IMR-90 (cell line): Measurements from ENCODE around the gene NEIL1. TPM values are rescaled to one million over a fixed set of nuclear protein-coding genes. Genes with fewer than 3 reads are reported as not detected.
"Not testable (repeated sequence)": the region's sequence is repeated elsewhere in the genome, so short reads cannot be mapped to it uniquely, and the experiment has no call there.

ENCODE experiments used
- ATAC-seq: fragments of 200-7000 bp; cut with Tn5 transposase; 2 replicates; pipeline ENCODE4 v1.9.1; 2020; ENCODE audit warnings: low read depth, mild to moderate bottlenecking, moderate library complexity
- BruUV-seq: library from RNA; stranded (reverse); fragments of 400-500 nt; replicated peaks from 2 replicates; lab custom pipeline; 2021; lab: Mats Ljungman, UMichigan
- CTCF ChIA-PET: fragments of 300-600 bp; formaldehyde crosslinking; extraction: SDS; loops from one replicate; lab custom pipeline; 2021; ENCODE audit warnings: antibody characterized with exemption; lab: Yijun Ruan, JAX
- POLR2A ChIA-PET: fragments of 300-600 bp; sonication (Branson Sonifier 250); formaldehyde crosslinking; loops from one replicate; lab custom pipeline; 2022; ENCODE audit warnings: antibody characterized with exemption; ENCODE audit not compliant: unreplicated experiment; lab: Charles Lee
- DNase-seq: peaks from one replicate; pipeline ENCODE4 v3.0.0; 2013
- H2AFZ ChIP-seq: replicated peaks from 2 replicates; pipeline ENCODE3; 2013; ENCODE audit warnings: low read length, mild to moderate bottlenecking; ENCODE audit not compliant: poor library complexity
- H2AK5ac ChIP-seq: 2 replicates; pipeline ENCODE4 v1.6.1; 2013; ENCODE audit warnings: low read depth, low read length, inconsistent platforms
- H2AK9ac ChIP-seq: replicated peaks from 2 replicates; pipeline ENCODE3; 2013; ENCODE audit warnings: mild to moderate bottlenecking, low read depth, low read length, moderate library complexity; ENCODE audit not compliant: poor library complexity
- H2BK120ac ChIP-seq: 2 replicates; pipeline ENCODE4 v1.6.1; 2013; ENCODE audit warnings: low read depth, low read length, inconsistent platforms
- H2BK15ac ChIP-seq: 3 replicates; pipeline ENCODE4 v1.6.1; 2013; ENCODE audit warnings: low read depth, low read length, inconsistent platforms
- H2BK20ac ChIP-seq: 2 replicates; pipeline ENCODE4 v1.6.1; 2013; ENCODE audit warnings: low read depth, mild to moderate bottlenecking, inconsistent platforms, low read length, moderate library complexity
- H2BK5ac ChIP-seq: 2 replicates; pipeline ENCODE4 v1.6.1; 2013; ENCODE audit warnings: mild to moderate bottlenecking, low read depth, low read length, inconsistent platforms; ENCODE audit not compliant: poor library complexity, severe bottlenecking
- H3K14ac ChIP-seq: replicated peaks from 2 replicates; pipeline ENCODE4 v1.6.1; 2013; ENCODE audit warnings: low read depth, low read length, inconsistent platforms
- H3K18ac ChIP-seq: 2 replicates; pipeline ENCODE4 v1.6.1; 2013; ENCODE audit warnings: low read depth, low read length, control low read depth
- H3K23ac ChIP-seq: 2 replicates; pipeline ENCODE4 v1.6.1; 2013; ENCODE audit warnings: low read depth, low read length, inconsistent platforms
- H3K27ac ChIP-seq: 2 replicates; pipeline ENCODE4 v1.5.1; 2013; ENCODE audit warnings: mild to moderate bottlenecking, control low read depth, low read length; ENCODE audit not compliant: insufficient read depth
- H3K27me3 ChIP-seq: 2 replicates; pipeline ENCODE4 v1.6.1; 2013; ENCODE audit warnings: low read length; ENCODE audit not compliant: control insufficient read depth, insufficient read depth
- H3K36me3 ChIP-seq: 2 replicates; pipeline ENCODE4 v1.6.1; 2013; ENCODE audit warnings: low read length, mixed read lengths; ENCODE audit not compliant: control insufficient read depth, insufficient read depth
- H3K4ac ChIP-seq: 2 replicates; pipeline ENCODE4 v1.6.1; 2013; ENCODE audit warnings: low read depth, low read length, inconsistent platforms
- H3K4me1 ChIP-seq: 2 replicates; pipeline ENCODE4 v1.6.1; 2013; ENCODE audit warnings: low read length, mixed read lengths; ENCODE audit not compliant: control insufficient read depth, insufficient read depth
- H3K4me2 ChIP-seq: 2 replicates; pipeline ENCODE4 v1.6.1; 2013; ENCODE audit warnings: low read depth, mild to moderate bottlenecking, control low read depth, low read length, moderate library complexity
- H3K4me3 ChIP-seq: 2 replicates; pipeline ENCODE4 v1.5.1; 2013; ENCODE audit warnings: low read depth, mild to moderate bottlenecking, control low read depth, low read length, moderate library complexity; ENCODE audit not compliant: insufficient read depth
- H3K56ac ChIP-seq: 2 replicates; pipeline ENCODE4 v1.6.1; 2013; ENCODE audit warnings: low read length, inconsistent platforms; ENCODE audit not compliant: insufficient read depth; ENCODE audit errors: extremely low read depth
- H3K79me1 ChIP-seq, 2 experiments: 2 replicates each; pipeline ENCODE4 v1.6.1; 2013; ENCODE audit warnings: low read length in 2 of 2, inconsistent platforms in 1 of 2, low read depth in 1 of 2
- H3K9ac ChIP-seq: 2 replicates; pipeline ENCODE4 v1.6.1; 2013; ENCODE audit warnings: low read depth, low read length, control low read depth
- H3K9me1 ChIP-seq: 2 replicates; pipeline ENCODE4 v1.6.1; 2013; ENCODE audit warnings: low read length, inconsistent platforms; ENCODE audit not compliant: insufficient read depth
- H3K9me3 ChIP-seq: 2 replicates; pipeline ENCODE4 v1.6.1; 2013; ENCODE audit warnings: low read length; ENCODE audit not compliant: control insufficient read depth, insufficient read depth
- H4K20me1 ChIP-seq: 2 replicates; pipeline ENCODE4 v1.6.1; 2013; ENCODE audit warnings: low read length, inconsistent platforms; ENCODE audit not compliant: insufficient read depth
- H4K5ac ChIP-seq: 2 replicates; pipeline ENCODE4 v1.6.1; 2013; ENCODE audit warnings: mild to moderate bottlenecking, low read depth, low read length, control low read depth
- H4K8ac ChIP-seq, 2 experiments: 2 replicates each; pipeline ENCODE4 v1.6.1; 2013; ENCODE audit warnings: low read depth in 2 of 2, low read length in 2 of 2, control low read depth in 1 of 2, inconsistent platforms in 1 of 2
- H4K91ac ChIP-seq: 2 replicates; pipeline ENCODE4 v1.6.1; 2013; ENCODE audit warnings: low read depth, low read length, inconsistent platforms; ENCODE audit not compliant: insufficient read depth
- FOS ChIP-seq: fragments of 150-350 bp; IDR thresholded peaks from 2 replicates; pipeline ENCODE4 v1.6.1; 2016; ENCODE audit warnings: low read depth, low read length
- MXI1 ChIP-seq: IDR thresholded peaks from 2 replicates; pipeline ENCODE4 v1.6.1; 2012; ENCODE audit warnings: low read depth, mild to moderate bottlenecking, low read length, moderate library complexity, borderline replicate concordance
- POLR2A ChIP-seq: IDR thresholded peaks from 2 replicates; pipeline ENCODE4 v1.6.1; 2012; ENCODE audit warnings: mild to moderate bottlenecking, low read depth, low read length
- RCOR1 ChIP-seq: IDR thresholded peaks from 2 replicates; pipeline ENCODE4 v1.6.1; 2012; ENCODE audit warnings: mild to moderate bottlenecking, low read length, improper control_type of control experiment; ENCODE audit not compliant: insufficient replicate concordance
- WGBS, 2 experiments: methylation state at CpG; one replicate each; pipeline versions ENCODE4 v1.1.5 to v1.1.7; 2013; ENCODE audit warnings: missing lambda C conversion rate in 2 of 2; ENCODE audit not compliant: insufficient read length in 1 of 2; ENCODE audit errors: extremely low coverage in 2 of 2; 5-methylcytosine and 5-hydroxymethylcytosine counted together
- dilution Hi-C: fragments of 300-500 bp; cut with HindIII; formaldehyde crosslinking; loops from one replicate; pipeline ENCODE4 v1.14.3; 2018; ENCODE audit warnings: low sequenced_read_pairs; ENCODE audit not compliant: unreplicated experiment
- in situ Hi-C: fragments of 300-500 bp; cut with MboI; formaldehyde crosslinking; loops from 3 replicates; pipeline ENCODE4 v1.14.3; 2019; ENCODE audit warnings: low sequenced_read_pairs, inconsistent platforms, mixed read lengths
- intact Hi-C: fragments of 100-400 bp; cut with micrococcal nuclease; formaldehyde crosslinking; loops from 2 replicates; pipeline ENCODE4 v1.10.0; 2022
- polyA plus RNA-seq, 3 experiments: library from polyadenylated mRNA; depleted of rRNA; stranded (reverse); fragments of >200 nt; gene quantifications; 2 replicates each; pipeline ENCODE4 v1.2.3, GENCODE V29; 2012; ENCODE audit warnings: low replicate concordance in 1 of 3
- total RNA-seq: library from RNA; depleted of rRNA; stranded (reverse); fragments of >200 nt; gene quantifications from 2 replicates; pipeline ENCODE4 v1.2.3, GENCODE V29; 2012
- TF ChIP-seq, protein P1 (sequence below): fragments of 150-350 bp; IDR thresholded peaks from 2 replicates; pipeline ENCODE4 v1.6.1; 2017; ENCODE audit warnings: mild to moderate bottlenecking, antibody characterized with exemption, low read length, low read depth

The NEIL1 gene
- total and polyA plus RNA-seq, 2 of the 4 experiments (the other 2 are of a cell fraction) = 1.1 to 3.6 TPM

- H3K9ac ChIP-seq = no peak overlapping the region
- no peak overlapping the region for H3K4me2 ChIP-seq
- no peak overlapping the region for H2AK9ac ChIP-seq
- H3K9me3 ChIP-seq = no peaks in the 10 kb centered on the region
- H3K14ac ChIP-seq = no peak overlapping the region
- H2BK5ac ChIP-seq = no peak overlapping the region
- DNase-seq (no peak), ATAC-seq (no peak)
- ChIA-PET CTCF (no interaction called here), POLR2A (no interaction called here)
- no peaks in the 10 kb centered on the region for H3K9me1 ChIP-seq
- H3K23ac ChIP-seq = no peak overlapping the region
- H2BK20ac ChIP-seq = no peak overlapping the region
- H2AFZ ChIP-seq = no peak overlapping the region
- H3K27me3 ChIP-seq = peaks cover 22% of the 10 kb centered on the region
- no peak overlapping the region for H3K4ac ChIP-seq
- H3K56ac ChIP-seq = no peak overlapping the region
- dilution Hi-C loops (no loop called here), in situ Hi-C loops (no loop called here), intact Hi-C loops (loop anchor here (10.0 kb wide), 2 partner anchors 58 to 278 kb away; partner anchors contain the start of gene PPCDC)
- H4K20me1 ChIP-seq = no peaks in the 10 kb centered on the region
- no peak overlapping the region for H2BK15ac ChIP-seq
- H4K8ac ChIP-seq = no peak overlapping the region
- 44% methylated on average over 3 of the region's 9 CpGs; no CpG with 5 or more reads in 1 of the 2 experiments for WGBS, 2 experiments
- H3K4me1 ChIP-seq = no peaks in the 10 kb centered on the region
- no peak overlapping the region for H4K5ac ChIP-seq
- no peaks in the 10 kb centered on the region for H3K79me1 ChIP-seq
- TF ChIP-seq POLR2A (no peak), RCOR1 (no peak), FOS (no peak), MXI1 (no peak)
- TF ChIP-seq, protein P1, sequence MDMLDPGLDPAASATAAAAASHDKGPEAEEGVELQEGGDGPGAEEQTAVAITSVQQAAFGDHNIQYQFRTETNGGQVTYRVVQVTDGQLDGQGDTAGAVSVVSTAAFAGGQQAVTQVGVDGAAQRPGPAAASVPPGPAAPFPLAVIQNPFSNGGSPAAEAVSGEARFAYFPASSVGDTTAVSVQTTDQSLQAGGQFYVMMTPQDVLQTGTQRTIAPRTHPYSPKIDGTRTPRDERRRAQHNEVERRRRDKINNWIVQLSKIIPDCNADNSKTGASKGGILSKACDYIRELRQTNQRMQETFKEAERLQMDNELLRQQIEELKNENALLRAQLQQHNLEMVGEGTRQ = no peak
- no peak overlapping the region for H4K91ac ChIP-seq
- no peak overlapping the region for H2BK120ac ChIP-seq
- no peak overlapping the region for H3K27ac ChIP-seq
- BruUV-seq = no TSS peak
- H3K18ac ChIP-seq = no peak overlapping the region
- H3K36me3 ChIP-seq = no peaks in the 10 kb centered on the region
- no peak overlapping the region for H2AK5ac ChIP-seq
- H3K4me3 ChIP-seq = no peak overlapping the region
Measured at GRCh38 chr15:75302318-75302717, 44.5 kb upstream of the NEIL1 start.

DNA sequence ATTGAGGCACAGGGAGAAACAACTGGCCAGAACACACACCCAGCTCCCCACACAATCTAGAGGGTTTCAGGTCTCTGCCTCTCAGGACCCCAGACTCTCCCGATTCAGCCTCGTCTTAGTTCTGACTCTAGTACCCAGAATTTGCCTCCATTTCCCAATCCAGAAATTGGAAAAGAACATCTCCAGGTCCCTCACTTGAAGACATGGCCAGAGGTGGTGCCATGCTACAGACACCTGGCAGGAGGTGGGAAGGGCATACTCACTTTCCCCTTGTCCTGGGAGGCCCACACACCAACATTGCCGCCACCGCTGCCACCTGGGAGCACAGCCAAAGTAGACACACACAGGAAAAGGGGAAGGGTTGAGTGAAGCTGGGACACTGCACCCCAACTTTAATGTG, 44.1 kb upstream of the NEIL1 start:
- H3K4me3 ChIP-seq, H3K23ac ChIP-seq, H4K8ac ChIP-seq, dilution Hi-C loops, H4K20me1 ChIP-seq, H2AK9ac ChIP-seq, H3K36me3 ChIP-seq, H2BK20ac ChIP-seq, H3K4me2 ChIP-seq, H4K91ac ChIP-seq, H2AFZ ChIP-seq, H3K4ac ChIP-seq, in situ Hi-C loops, H3K9me3 ChIP-seq, H2AK5ac ChIP-seq, H2BK5ac ChIP-seq, H3K9me1 ChIP-seq, CTCF ChIA-PET, H3K18ac ChIP-seq, H2BK120ac ChIP-seq, H3K79me1 ChIP-seq, H3K27ac ChIP-seq, H3K56ac ChIP-seq, H3K14ac ChIP-seq, H3K4me1 ChIP-seq, POLR2A ChIA-PET, ATAC-seq, BruUV-seq, H3K9ac ChIP-seq, DNase-seq, H4K5ac ChIP-seq, H2BK15ac ChIP-seq: not testable (repeated sequence)
- WGBS, 2 experiments = no CpG with 5 or more reads among the region's 4 CpGs
- H3K27me3 ChIP-seq = peaks cover 26% of the 10 kb centered on the region
- intact Hi-C loops = loop anchor here (10.0 kb wide), 2 partner anchors 58 to 278 kb away; partner anchors contain the start of gene PPCDC
